SK-N-MC (cell line): ENCODE data around the gene NYNRIN.

ENCODE experiments used
- EZH2 ChIP-seq: fragments of 200-600 bp; sonication (generic); IDR thresholded peaks from one replicate; pipeline ENCODE4 v1.6.1; 2017; ENCODE audit warnings: antibody characterized with exemption
- FOXP2 ChIP-seq: optimal IDR thresholded peaks from 2 replicates; pipeline ENCODE3; 2011; ENCODE audit warnings: mild to moderate bottlenecking, moderate library complexity; ENCODE audit not compliant: insufficient read depth; ENCODE audit errors: extremely low read length, control extremely low read depth
- POLR2AphosphoS5 ChIP-seq: IDR thresholded peaks from 2 replicates; pipeline ENCODE4 v1.6.1; 2012; ENCODE audit warnings: mild to moderate bottlenecking, low read depth, low read length, borderline replicate concordance

GRCh38 chr14:24434676-24435075, 35.9 kb downstream of the NYNRIN start:
- no peak for TF ChIP-seq POLR2AphosphoS5
- TF ChIP-seq FOXP2, result no peak
- no peak for TF ChIP-seq EZH2
